ENCODE data around the gene SYNGR1. TPM values are rescaled to one million over a fixed set of nuclear protein-coding genes. Genes with fewer than 3 reads are reported as not detected.
A peak's percentile ranks its signal among the peaks of the same experiment; 100 is the strongest.
"Not testable (repeated sequence)": the region's sequence is repeated elsewhere in the genome, so short reads cannot be mapped to it uniquely, and the experiment has no call there.

The SYNGR1 gene
- total RNA-seq, 1 donor from 2014 or later = 26.6 TPM

DNA sequence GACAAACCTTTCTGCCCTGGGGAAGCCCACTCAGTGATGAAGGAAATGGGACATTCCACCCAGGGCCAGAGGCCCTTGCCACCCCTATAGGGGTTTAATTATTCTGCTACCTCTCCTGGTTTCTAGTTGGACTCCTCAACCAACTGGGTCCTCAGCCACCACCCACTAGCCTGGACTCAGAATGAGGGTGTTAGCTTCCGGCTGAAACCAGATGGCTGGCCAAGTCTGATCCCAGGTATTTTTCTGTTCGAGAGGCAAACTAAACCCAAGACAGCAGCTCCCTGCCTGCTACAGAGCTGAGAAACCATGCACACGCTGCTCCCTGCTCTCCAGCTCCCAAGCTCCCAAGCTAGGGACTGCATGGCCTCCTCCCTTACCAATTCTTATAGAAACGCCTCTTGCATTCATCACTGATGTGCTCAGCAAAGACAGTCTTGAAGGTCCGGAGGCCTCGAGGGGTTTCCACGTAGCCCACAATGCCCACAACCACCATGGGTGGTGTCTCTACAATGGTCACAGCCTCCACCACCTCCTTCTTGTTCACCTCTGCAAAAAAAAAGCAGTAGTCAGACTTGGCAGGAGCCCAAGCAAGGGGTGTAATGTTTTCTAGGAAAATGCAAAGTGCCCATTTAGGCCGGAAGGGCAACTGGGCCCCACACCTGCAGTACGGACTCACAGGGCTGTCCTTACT lies 32.6 kb upstream of the SYNGR1 start:
- H3K36me3 Mint-ChIP-seq (ENCODE audit: unreplicated experiment) = peaks cover 54% of the 10 kb centered on the region
- no peaks in the 10 kb centered on the region for H3K9me3 Mint-ChIP-seq (ENCODE audit: unreplicated experiment)
- no peak for DNase-seq (ENCODE audit: extremely low spot score, unreplicated experiment)
- TF ChIP-seq, protein P1, sequence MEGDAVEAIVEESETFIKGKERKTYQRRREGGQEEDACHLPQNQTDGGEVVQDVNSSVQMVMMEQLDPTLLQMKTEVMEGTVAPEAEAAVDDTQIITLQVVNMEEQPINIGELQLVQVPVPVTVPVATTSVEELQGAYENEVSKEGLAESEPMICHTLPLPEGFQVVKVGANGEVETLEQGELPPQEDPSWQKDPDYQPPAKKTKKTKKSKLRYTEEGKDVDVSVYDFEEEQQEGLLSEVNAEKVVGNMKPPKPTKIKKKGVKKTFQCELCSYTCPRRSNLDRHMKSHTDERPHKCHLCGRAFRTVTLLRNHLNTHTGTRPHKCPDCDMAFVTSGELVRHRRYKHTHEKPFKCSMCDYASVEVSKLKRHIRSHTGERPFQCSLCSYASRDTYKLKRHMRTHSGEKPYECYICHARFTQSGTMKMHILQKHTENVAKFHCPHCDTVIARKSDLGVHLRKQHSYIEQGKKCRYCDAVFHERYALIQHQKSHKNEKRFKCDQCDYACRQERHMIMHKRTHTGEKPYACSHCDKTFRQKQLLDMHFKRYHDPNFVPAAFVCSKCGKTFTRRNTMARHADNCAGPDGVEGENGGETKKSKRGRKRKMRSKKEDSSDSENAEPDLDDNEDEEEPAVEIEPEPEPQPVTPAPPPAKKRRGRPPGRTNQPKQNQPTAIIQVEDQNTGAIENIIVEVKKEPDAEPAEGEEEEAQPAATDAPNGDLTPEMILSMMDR (IDR thresholded peaks at IDR 0.05) = no peak
- peak overlapping the region; percentile 99 for H3K4me3 Mint-ChIP-seq (ENCODE audit: unreplicated experiment)
- H3K27ac Mint-ChIP-seq (ENCODE audit: unreplicated experiment) = peak overlapping the region; percentile 100
- H3K4me1 Mint-ChIP-seq (ENCODE audit: unreplicated experiment) = peaks cover 55% of the 10 kb centered on the region
- H3K27me3 Mint-ChIP-seq (ENCODE audit: unreplicated experiment) = no peaks in the 10 kb centered on the region

DNA sequence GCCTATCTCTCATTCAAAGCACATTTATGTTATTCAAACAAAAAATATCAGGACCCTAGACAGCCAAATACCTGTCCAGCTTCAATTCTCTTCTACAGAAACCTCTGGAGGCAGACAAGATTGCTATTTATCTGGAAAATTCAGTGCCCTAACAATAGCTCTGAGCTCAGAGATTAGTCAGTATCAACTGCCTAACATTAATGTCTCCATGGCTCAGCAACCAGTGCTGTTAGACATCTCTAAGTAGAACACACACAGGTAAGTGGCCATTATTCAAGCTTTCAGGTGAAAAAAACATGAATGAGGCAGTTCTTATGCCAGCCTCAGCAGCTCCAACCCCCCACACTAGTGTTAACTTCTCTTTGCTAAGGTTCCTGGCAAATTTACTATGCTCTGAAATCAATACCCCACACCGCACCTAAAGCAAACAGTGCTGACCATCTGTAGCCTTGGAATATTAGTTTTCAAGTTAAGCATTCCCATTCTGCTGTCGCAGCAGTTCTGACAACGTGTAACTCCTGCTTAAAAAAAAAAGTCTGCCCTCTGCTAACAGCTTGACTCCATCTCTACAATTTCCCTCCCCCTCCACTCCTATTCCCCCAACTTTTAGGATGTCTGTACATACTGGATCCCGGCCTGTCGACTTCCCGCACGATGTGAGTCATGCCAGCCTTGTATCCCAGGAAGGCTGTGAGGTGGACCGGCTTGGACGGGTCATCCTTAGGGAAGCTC lies 31.9 kb upstream of the SYNGR1 start:
- peak overlapping the region; percentile 100 for H3K27ac Mint-ChIP-seq (ENCODE audit: unreplicated experiment)
- peaks cover 47% of the 10 kb centered on the region for H3K36me3 Mint-ChIP-seq (ENCODE audit: unreplicated experiment)
- peak overlapping the region; percentile 99 for H3K4me3 Mint-ChIP-seq (ENCODE audit: unreplicated experiment)
- H3K4me1 Mint-ChIP-seq (ENCODE audit: unreplicated experiment) = peaks cover 48% of the 10 kb centered on the region
- no peak for DNase-seq (ENCODE audit: extremely low spot score, unreplicated experiment)
- TF ChIP-seq, protein P1 (IDR thresholded peaks at IDR 0.05) = no peak
- no peaks in the 10 kb centered on the region for H3K9me3 Mint-ChIP-seq (ENCODE audit: unreplicated experiment)
- H3K27me3 Mint-ChIP-seq (ENCODE audit: unreplicated experiment) = no peaks in the 10 kb centered on the region

DNA sequence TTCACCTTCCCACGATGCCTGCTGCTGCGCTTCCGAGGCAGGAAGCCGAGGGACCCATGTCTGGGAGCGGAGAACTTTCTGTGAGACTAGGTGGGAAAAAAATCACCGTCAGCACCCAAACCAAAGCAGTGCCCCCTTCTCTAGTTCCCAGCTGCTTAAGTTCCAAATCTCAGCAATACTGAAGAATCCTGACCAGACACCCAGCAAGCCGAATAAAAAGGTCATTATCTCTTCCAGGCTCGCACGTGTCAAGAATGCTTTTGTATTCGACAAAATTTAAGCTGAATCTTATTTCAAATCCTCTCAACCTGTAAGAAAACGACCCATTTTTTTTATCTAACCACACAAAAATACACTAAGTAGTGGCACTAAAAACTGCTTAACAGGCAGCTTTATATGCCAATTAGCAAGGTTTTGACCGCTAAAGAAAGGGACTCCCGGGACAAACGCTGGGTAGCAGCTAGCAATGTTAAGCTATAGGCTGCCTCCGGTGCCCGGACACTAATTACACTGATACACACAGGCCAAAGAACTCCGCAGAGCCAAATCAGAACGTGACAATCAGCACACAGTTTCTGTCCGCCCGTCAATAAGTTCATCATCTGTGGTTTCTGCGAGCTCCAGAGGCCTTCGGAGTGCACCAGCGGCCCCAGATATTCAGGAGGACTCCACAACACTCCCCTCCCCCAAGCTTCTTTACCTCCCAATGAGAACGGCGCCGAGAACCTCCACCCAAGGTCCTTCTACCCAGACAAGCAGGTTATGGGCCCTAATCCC lies 31.1 kb upstream of the SYNGR1 start:
- H3K4me3 Mint-ChIP-seq (ENCODE audit: unreplicated experiment) = peak overlapping the region; percentile 99
- no peak for DNase-seq (ENCODE audit: extremely low spot score, unreplicated experiment)
- H3K27me3 Mint-ChIP-seq (ENCODE audit: unreplicated experiment) = no peaks in the 10 kb centered on the region
- TF ChIP-seq, protein P1 (IDR thresholded peaks at IDR 0.05) = no peak
- no peaks in the 10 kb centered on the region for H3K9me3 Mint-ChIP-seq (ENCODE audit: unreplicated experiment)
- peaks cover 43% of the 10 kb centered on the region for H3K4me1 Mint-ChIP-seq (ENCODE audit: unreplicated experiment)
- H3K27ac Mint-ChIP-seq (ENCODE audit: unreplicated experiment) = peak overlapping the region; percentile 100
- H3K36me3 Mint-ChIP-seq (ENCODE audit: unreplicated experiment) = peaks cover 40% of the 10 kb centered on the region

DNA sequence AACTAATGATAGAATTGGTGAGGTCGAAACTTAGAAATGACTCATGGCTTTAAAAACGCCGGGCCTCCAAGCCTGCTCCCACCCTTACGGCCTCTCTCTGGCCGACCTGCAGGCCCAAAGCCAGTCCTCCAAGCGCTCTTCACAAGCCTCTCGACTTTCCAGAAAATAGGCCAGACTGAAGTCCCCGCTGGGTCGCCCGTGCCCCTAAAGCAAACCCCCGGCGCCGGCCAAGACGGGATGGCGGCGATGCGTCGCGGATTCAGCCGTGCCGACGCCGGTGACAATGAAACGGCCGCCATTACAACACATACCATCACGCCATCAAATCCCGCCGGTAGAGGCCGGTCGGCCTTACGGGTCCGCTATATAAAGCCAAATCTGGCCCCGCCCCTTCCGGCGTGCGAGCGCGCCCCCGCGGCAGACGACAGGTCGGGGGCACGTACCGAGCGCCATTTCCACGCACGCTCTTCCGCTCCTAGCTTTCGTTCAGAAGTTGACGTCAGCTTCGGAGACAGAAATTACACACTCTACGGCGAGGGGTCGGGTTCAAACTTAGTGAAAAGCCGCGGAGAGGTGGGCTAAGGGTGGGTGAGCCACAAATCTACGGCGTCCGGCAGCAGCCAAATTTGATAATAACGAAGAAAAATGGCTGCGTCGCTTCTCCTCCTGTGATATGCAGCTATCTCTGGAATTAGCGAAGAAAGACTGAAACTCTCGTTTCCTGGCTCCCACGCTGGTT lies 30.3 kb upstream of the SYNGR1 start, which contains the start of gene RPL3:
Gene RPL3, minus strand, starts transcription at position 340 of the 739 bp plus-strand sequence. Its CDS starts 26 bp downstream, at position 314.
- Mint-ChIP-seq H3K9me3 (ENCODE audit: unreplicated experiment) (no peaks in the 10 kb centered on the region), H3K36me3 (ENCODE audit: unreplicated experiment) (peaks cover 37% of the 10 kb centered on the region), H3K27me3 (ENCODE audit: unreplicated experiment) (no peaks in the 10 kb centered on the region), H3K27ac (ENCODE audit: unreplicated experiment) (peak within 1 kb of the TSS; percentile 100), H3K4me3 (ENCODE audit: unreplicated experiment) (peak within 1 kb of the TSS; percentile 99), H3K4me1 (ENCODE audit: unreplicated experiment) (peaks cover 41% of the 10 kb centered on the region)
- TF ChIP-seq, protein P1 (IDR thresholded peaks at IDR 0.05) = peak; percentile 9
- DNase-seq (ENCODE audit: extremely low spot score, unreplicated experiment) = peak; percentile 99

DNA sequence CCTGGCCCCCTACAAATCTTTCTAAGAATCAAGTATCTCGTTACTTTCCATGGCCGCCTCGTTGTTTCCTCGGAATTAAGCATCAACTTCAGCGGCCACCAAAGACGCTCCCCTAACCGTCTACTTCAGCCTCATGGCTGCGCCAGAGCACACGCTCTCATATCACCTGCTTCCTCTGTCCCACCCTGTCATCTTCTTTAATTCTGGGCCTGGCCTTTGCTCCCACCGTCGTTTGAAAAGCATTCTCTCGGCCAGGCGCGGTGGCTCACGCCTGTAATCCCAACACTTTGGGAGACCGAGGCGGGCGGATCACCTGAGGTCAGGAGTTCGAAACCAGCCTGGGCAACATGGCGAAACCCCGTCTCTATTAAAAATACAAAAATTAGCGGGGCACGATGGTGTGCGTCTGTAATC lies 29.2 kb upstream of the SYNGR1 start:
- peak overlapping the region; percentile 100 for H3K27ac Mint-ChIP-seq (ENCODE audit: unreplicated experiment)
- H3K4me1 Mint-ChIP-seq (ENCODE audit: unreplicated experiment) = peaks cover 36% of the 10 kb centered on the region
- H3K9me3 Mint-ChIP-seq (ENCODE audit: unreplicated experiment); H3K27me3 Mint-ChIP-seq (ENCODE audit: unreplicated experiment); DNase-seq (ENCODE audit: extremely low spot score, unreplicated experiment): not testable (repeated sequence)
- peak overlapping the region; percentile 99 for H3K4me3 Mint-ChIP-seq (ENCODE audit: unreplicated experiment)
- H3K36me3 Mint-ChIP-seq (ENCODE audit: unreplicated experiment) = peaks cover 28% of the 10 kb centered on the region
